ENCODE data around the gene MAPKBP1. TPM values are rescaled to one million over a fixed set of nuclear protein-coding genes. Genes with fewer than 3 reads are reported as not detected.
A peak's percentile ranks its signal among the peaks of the same experiment; 100 is the strongest.
"Not testable (repeated sequence)": the region's sequence is repeated elsewhere in the genome, so short reads cannot be mapped to it uniquely, and the experiment has no call there.

Gene MAPKBP1, protein sequence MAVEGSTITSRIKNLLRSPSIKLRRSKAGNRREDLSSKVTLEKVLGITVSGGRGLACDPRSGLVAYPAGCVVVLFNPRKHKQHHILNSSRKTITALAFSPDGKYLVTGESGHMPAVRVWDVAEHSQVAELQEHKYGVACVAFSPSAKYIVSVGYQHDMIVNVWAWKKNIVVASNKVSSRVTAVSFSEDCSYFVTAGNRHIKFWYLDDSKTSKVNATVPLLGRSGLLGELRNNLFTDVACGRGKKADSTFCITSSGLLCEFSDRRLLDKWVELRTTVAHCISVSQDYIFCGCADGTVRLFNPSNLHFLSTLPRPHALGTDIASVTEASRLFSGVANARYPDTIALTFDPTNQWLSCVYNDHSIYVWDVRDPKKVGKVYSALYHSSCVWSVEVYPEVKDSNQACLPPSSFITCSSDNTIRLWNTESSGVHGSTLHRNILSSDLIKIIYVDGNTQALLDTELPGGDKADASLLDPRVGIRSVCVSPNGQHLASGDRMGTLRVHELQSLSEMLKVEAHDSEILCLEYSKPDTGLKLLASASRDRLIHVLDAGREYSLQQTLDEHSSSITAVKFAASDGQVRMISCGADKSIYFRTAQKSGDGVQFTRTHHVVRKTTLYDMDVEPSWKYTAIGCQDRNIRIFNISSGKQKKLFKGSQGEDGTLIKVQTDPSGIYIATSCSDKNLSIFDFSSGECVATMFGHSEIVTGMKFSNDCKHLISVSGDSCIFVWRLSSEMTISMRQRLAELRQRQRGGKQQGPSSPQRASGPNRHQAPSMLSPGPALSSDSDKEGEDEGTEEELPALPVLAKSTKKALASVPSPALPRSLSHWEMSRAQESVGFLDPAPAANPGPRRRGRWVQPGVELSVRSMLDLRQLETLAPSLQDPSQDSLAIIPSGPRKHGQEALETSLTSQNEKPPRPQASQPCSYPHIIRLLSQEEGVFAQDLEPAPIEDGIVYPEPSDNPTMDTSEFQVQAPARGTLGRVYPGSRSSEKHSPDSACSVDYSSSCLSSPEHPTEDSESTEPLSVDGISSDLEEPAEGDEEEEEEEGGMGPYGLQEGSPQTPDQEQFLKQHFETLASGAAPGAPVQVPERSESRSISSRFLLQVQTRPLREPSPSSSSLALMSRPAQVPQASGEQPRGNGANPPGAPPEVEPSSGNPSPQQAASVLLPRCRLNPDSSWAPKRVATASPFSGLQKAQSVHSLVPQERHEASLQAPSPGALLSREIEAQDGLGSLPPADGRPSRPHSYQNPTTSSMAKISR (N-terminal part only)
- 27.6 TPM for total RNA-seq

- intact Hi-C loops (cut with DNase I), result loop anchor here (1.0 to 5.0 kb wide), 8 partner anchors 17 to 283 kb away; partner anchors contain the start of genes EHD4, JMJD7 and MGA
- Histone ChIP-seq H3K36me3 (no peaks in the 10 kb centered on the region), H3K9me3 (no peaks in the 10 kb centered on the region), H3K27me3 (no peaks in the 10 kb centered on the region), H3K27ac (peak within 1 kb of the TSS; percentile 70 to 90), H3K4me3 (peak within 1 kb of the TSS; percentile 73 to 82), H3K4me1 (peaks cover 0 to 30% of the 10 kb centered on the region in 2 donors)
- TF ChIP-seq CTCF (IDR thresholded peaks at IDR 0.05), result peak; percentile 67 to 81 (median 74)
- DNase-seq (ENCODE audit: low spot score in 2 of 2), result peak; percentile 92 to 99
Measured at GRCh38 chr15:41774062-41774881, at the start of gene MAPKBP1. MAPKBP1 (plus strand) TSS chr15:41774484; CDS start chr15:41775276, 792 bp downstream.

DNA sequence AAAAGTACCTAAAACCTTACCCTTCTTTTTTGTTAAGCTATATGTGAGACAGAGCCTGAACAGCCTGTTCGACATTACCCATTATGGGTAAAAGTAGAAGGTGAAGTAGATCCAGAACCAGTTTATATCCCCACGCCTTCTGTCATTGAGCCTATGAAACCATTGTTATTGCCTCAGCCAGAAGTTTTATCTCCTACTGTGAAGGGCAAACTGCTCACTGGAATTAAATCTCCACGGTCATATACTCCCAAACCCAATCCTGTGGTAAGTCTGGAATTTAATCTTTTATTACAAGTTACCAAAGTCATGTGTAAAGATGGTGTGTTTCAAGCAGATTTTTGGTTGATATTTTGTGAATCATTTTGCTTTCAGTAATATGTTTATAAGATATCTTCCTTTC is 47.1 kb upstream of the MAPKBP1 start:
- Histone ChIP-seq H3K27me3 (no peaks in the 10 kb centered on the region), H3K4me3 (no peak overlapping the region), H3K4me1 (no peaks in the 10 kb centered on the region), H3K9me3 (no peaks in the 10 kb centered on the region), H3K36me3 (peaks cover 4 to 22% of the 10 kb centered on the region in 2 donors), H3K27ac (no peak overlapping the region)
- DNase-seq (ENCODE audit: low spot score in 2 of 2), result no peak
- intact Hi-C loops (cut with DNase I), result no loop called here
- no peak for TF ChIP-seq CTCF (IDR thresholded peaks at IDR 0.05)

- DNase-seq (ENCODE audit: low spot score in 2 of 2); H3K27ac ChIP-seq; intact Hi-C loops (cut with DNase I); H3K4me3 ChIP-seq; H3K4me1 ChIP-seq; H3K9me3 ChIP-seq; H3K27me3 ChIP-seq: not testable (repeated sequence)
- H3K36me3 ChIP-seq, result peaks cover 4 to 22% of the 10 kb centered on the region in 2 donors
Measured at GRCh38 chr15:41728061-41728460, 46.2 kb upstream of the MAPKBP1 start.

- H3K4me1 ChIP-seq, result no peaks in the 10 kb centered on the region
- no peaks in the 10 kb centered on the region for H3K9me3 ChIP-seq
- H3K36me3 ChIP-seq, result peaks cover 18 to 33% of the 10 kb centered on the region in 2 donors
- no peaks in the 10 kb centered on the region for H3K27me3 ChIP-seq
- no peak overlapping the region for H3K4me3 ChIP-seq
- intact Hi-C loops (cut with DNase I), result no loop called here
- no peak overlapping the region for H3K27ac ChIP-seq
- no peak for TF ChIP-seq CTCF (IDR thresholded peaks at IDR 0.05)
- no peak for DNase-seq (ENCODE audit: low spot score in 2 of 2)
Measured at GRCh38 chr15:41730543-41730942, 43.7 kb upstream of the MAPKBP1 start.

- DNase-seq (ENCODE audit: low spot score in 2 of 2), result no peak
- Histone ChIP-seq H3K9me3 (no peaks in the 10 kb centered on the region), H3K4me1 (no peaks in the 10 kb centered on the region), H3K36me3 (peaks cover 34 to 52% of the 10 kb centered on the region in 2 donors), H3K27ac (no peak overlapping the region), H3K27me3 (no peaks in the 10 kb centered on the region), H3K4me3 (no peak overlapping the region)
- intact Hi-C loops (cut with DNase I), result no loop called here
- TF ChIP-seq CTCF (IDR thresholded peaks at IDR 0.05), result no peak
Measured at GRCh38 chr15:41732483-41732882, 41.8 kb upstream of the MAPKBP1 start.

All from ascending aorta (tissue), 2 donors.